HepG2 (cell line): ENCODE results near the gene AMZ1. TPM values are rescaled to one million over a fixed set of nuclear protein-coding genes. Genes with fewer than 3 reads are reported as not detected.
"Not testable (repeated sequence)": the region's sequence is repeated elsewhere in the genome, so short reads cannot be mapped to it uniquely, and the experiment has no call there.

Experiments
- ATAC-seq: fragments of 200-7000 bp; cut with Tn5 transposase; 3 replicates; pipeline ENCODE4 v1.9.1; 2020; ENCODE audit warnings: mild to moderate bottlenecking, moderate library complexity
- BruUV-seq: library from RNA; stranded (reverse); fragments of 400-500 nt; replicated peaks from 2 replicates; lab custom pipeline; 2021; lab: Mats Ljungman, UMichigan
- CTCF ChIA-PET: fragments of 300-600 bp; formaldehyde crosslinking; extraction: SDS; loops from one replicate; lab custom pipeline; 2021; ENCODE audit warnings: low total read pairs, inconsistent platforms, low intra/inter-chr PET ratio; lab: Yijun Ruan, JAX
- POLR2A ChIA-PET: fragments of 350-600 bp; sonication (Branson Sonifier 250); formaldehyde crosslinking; loops from one replicate; lab custom pipeline; 2020; ENCODE audit warnings: antibody characterized with exemption, inconsistent platforms; lab: Yijun Ruan, JAX
- DNase-seq: peaks from one replicate; pipeline ENCODE4 v3.0.0-alpha.2; 2015; ENCODE audit warnings: low spot score
- FAIRE-seq: peaks from 3 replicates; lab custom pipeline; 2011; peaks lifted over from hg19 to GRCh38; lab: Jason Lieb, UNC
- H2AFZ ChIP-seq: one replicate; pipeline ENCODE4 v1.6.1; 2011; ENCODE audit warnings: low read length, inconsistent platforms
- H3K27ac ChIP-seq: fragments of 300-600 bp; 3 replicates; pipeline ENCODE4 v1.8.0; 2011; ENCODE audit warnings: mixed run types, mild to moderate bottlenecking, mixed read lengths, low read length, inconsistent platforms; ENCODE audit not compliant: insufficient read depth; ENCODE audit errors: extremely low read length
- H3K27me3 ChIP-seq, 2 experiments: fragments of 200-600 bp in 1 of 2; 2 replicates in 1 of 2; 3 replicates in 1 of 2; pipeline versions ENCODE4 v1.6.0 to v1.8.0; 2011; ENCODE audit warnings: low read length in 2 of 2, mild to moderate bottlenecking in 2 of 2, moderate library complexity in 2 of 2, inconsistent platforms in 1 of 2; ENCODE audit not compliant: insufficient read depth in 2 of 2, control insufficient read depth in 1 of 2
- H3K36me3 ChIP-seq, 2 experiments: fragments of 200-600 bp in 1 of 2; replicated peaks in 1 of 2; 2 replicates in 1 of 2; 3 replicates in 1 of 2; pipeline versions ENCODE4 v1.5.1 to v1.8.0; 2011; ENCODE audit warnings: low read length in 2 of 2, inconsistent platforms in 1 of 2; ENCODE audit not compliant: insufficient read depth in 2 of 2, control insufficient read depth in 1 of 2
- H3K4me1 ChIP-seq: 2 replicates; pipeline ENCODE4 v1.5.1; 2012; ENCODE audit warnings: low read length, inconsistent platforms; ENCODE audit not compliant: insufficient read depth
- H3K4me2 ChIP-seq: 2 replicates; pipeline ENCODE4 v1.6.0; 2011; ENCODE audit warnings: low read depth, low read length, inconsistent platforms
- H3K4me3 ChIP-seq, 3 experiments: fragments of 200-600 bp in 1 of 3; sonication (generic), shearing (Covaris generic) in 1 of 3; replicated peaks in 1 of 3; 2 replicates each; pipeline ENCODE4 v1.5.1; 2011 to 2016; ENCODE audit warnings: low read length in 3 of 3, inconsistent platforms in 2 of 3, low read depth in 2 of 3, mild to moderate bottlenecking in 2 of 3, control low read depth in 1 of 3, mixed read lengths in 1 of 3; ENCODE audit not compliant: insufficient read depth in 1 of 3
- H3K79me2 ChIP-seq: one replicate; pipeline ENCODE4 v1.6.1; 2011; ENCODE audit warnings: low read length, inconsistent platforms; ENCODE audit not compliant: insufficient read depth
- H3K9ac ChIP-seq: 2 replicates; pipeline ENCODE4 v1.6.0; 2011; ENCODE audit warnings: mild to moderate bottlenecking, low read depth, low read length, inconsistent platforms; ENCODE audit not compliant: insufficient read depth
- H3K9me3 ChIP-seq: 2 replicates; pipeline ENCODE4 v1.5.1; 2012; ENCODE audit warnings: mild to moderate bottlenecking, low read length
- H4K20me1 ChIP-seq: 2 replicates; pipeline ENCODE4 v1.6.0; 2011; ENCODE audit warnings: inconsistent platforms, mild to moderate bottlenecking, low read length, moderate library complexity; ENCODE audit not compliant: insufficient read depth
- WGBS: methylation state at CpG from one replicate; pipeline ENCODE4 v1.1.6; 2017; ENCODE audit warnings: low lambda C conversion rate; 5-methylcytosine and 5-hydroxymethylcytosine counted together
- in situ Hi-C: cut with HindIII; loops from 2 replicates; pipeline ENCODE4 v1.10.0; 2017; ENCODE audit warnings: low pct_unique_long_range_greater_than_20kb; ENCODE audit not compliant: extremely low pct_ligation_motif_present
- intact Hi-C: fragments of 100-400 bp; cut with micrococcal nuclease; formaldehyde crosslinking; loops from one replicate; pipeline ENCODE4 v1.10.0; 2022; ENCODE audit not compliant: unreplicated experiment
- polyA plus RNA-seq, 8 experiments: library from polyadenylated mRNA; depleted of rRNA in 3 of 8; stranded (reverse) in 7 of 8; unstranded in 1 of 8; fragments of >200 nt; fragmentation: Illumina TruSeq in 4 of 8; extraction: Trizol in 4 of 8; gene quantifications; 2 replicates each; pipeline versions ENCODE4 v1.2.1 to v1.2.3, GENCODE V29; 2011 to 2016; ENCODE audit warnings: low read depth in 4 of 8, missing spikeins in 1 of 8, mixed read lengths in 1 of 8; ENCODE audit not compliant: insufficient read depth in 1 of 8
- total RNA-seq, 5 experiments: library from RNA; depleted of rRNA; stranded (reverse); fragments of >200 nt; fragmentation: Illumina TruSeq; extraction: Trizol; gene quantifications; 2 replicates each; pipeline ENCODE4 v1.2.3, GENCODE V29; 2016; ENCODE audit warnings: low read depth in 1 of 5

Gene AMZ1
- total and polyA plus RNA-seq, 2 of the 13 experiments (the other 11 are each of a cell fraction or from before 2014, with no cell fraction given) = 0.03 TPM; not detected in 1

DNA sequence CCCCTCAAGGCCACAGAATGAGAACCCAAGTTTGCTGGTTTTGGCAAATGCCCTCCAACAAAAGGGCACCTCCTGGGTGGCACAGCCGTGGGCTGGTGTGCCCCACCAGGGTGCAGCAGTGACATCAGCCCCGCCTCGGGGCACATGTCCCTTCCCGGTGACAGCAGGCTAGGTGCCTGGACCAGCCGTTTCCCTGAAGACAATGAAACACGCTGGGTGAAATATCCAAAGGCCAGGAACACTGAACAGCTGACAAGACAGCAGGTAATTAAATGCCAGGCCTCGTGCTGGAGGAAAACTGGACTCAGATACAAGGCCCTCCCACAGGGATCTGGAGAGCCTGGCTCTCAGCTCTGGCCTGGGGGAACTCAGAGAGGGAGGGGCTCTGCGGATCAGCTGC, 11.4 kb upstream of the AMZ1 start:
- H3K27ac ChIP-seq, H3K79me2 ChIP-seq, CTCF ChIA-PET, DNase-seq, H3K4me3 ChIP-seq, H4K20me1 ChIP-seq, POLR2A ChIA-PET, in situ Hi-C loops, FAIRE-seq, H3K9me3 ChIP-seq, H3K9ac ChIP-seq, intact Hi-C loops, H3K4me1 ChIP-seq, ATAC-seq, H3K36me3 ChIP-seq, BruUV-seq, H3K4me2 ChIP-seq, H2AFZ ChIP-seq: not testable (repeated sequence)
- peaks cover 0 to 28% of the 10 kb centered on the region in 2 experiments; a peak in 4 of 5 replicates for H3K27me3 ChIP-seq
- 0% methylated on average over 1 of the region's 8 CpGs for WGBS

- ATAC-seq, H3K36me3 ChIP-seq, POLR2A ChIA-PET, H3K27ac ChIP-seq, H3K79me2 ChIP-seq, H3K9ac ChIP-seq, CTCF ChIA-PET, in situ Hi-C loops, H2AFZ ChIP-seq, DNase-seq, FAIRE-seq, H3K9me3 ChIP-seq, BruUV-seq, intact Hi-C loops, H3K4me2 ChIP-seq, H3K4me3 ChIP-seq, H4K20me1 ChIP-seq: not testable (repeated sequence)
- WGBS = 50% methylated on average over 8 of the region's 15 CpGs
- H3K27me3 ChIP-seq = peaks cover 3 to 43% of the 10 kb centered on the region in 2 experiments; a peak in 4 of 5 replicates
- H3K4me1 ChIP-seq = peaks cover 15% of the 10 kb centered on the region
Measured at GRCh38 chr7:2678454-2678853, 9.5 kb upstream of the AMZ1 start.
